BLaER1 (cell line): Measurements from ENCODE around the gene MPP7.

Source experiments
- H3K27ac ChIP-seq: shearing (Covaris generic); formaldehyde crosslinking; 2 replicates; pipeline ENCODE4 v1.8.1; 2022
- H3K27me3 ChIP-seq: shearing (Covaris generic); formaldehyde crosslinking; 2 replicates; pipeline ENCODE4 v1.8.1; 2022
- H3K36me3 ChIP-seq: shearing (Covaris generic); formaldehyde crosslinking; 2 replicates; pipeline ENCODE4 v1.8.1; 2022
- H3K4me1 ChIP-seq: shearing (Covaris generic); formaldehyde crosslinking; 2 replicates; pipeline ENCODE4 v1.8.1; 2022
- H3K4me2 ChIP-seq: shearing (Covaris generic); formaldehyde crosslinking; 2 replicates; pipeline ENCODE4 v1.8.1; 2022
- H3K4me3 ChIP-seq: shearing (Covaris generic); formaldehyde crosslinking; 2 replicates; pipeline ENCODE4 v1.8.1; 2022
- H3K9ac ChIP-seq: shearing (Covaris generic); formaldehyde crosslinking; 2 replicates; pipeline ENCODE4 v1.8.1; 2022
- H3K9me3 ChIP-seq: shearing (Covaris generic); formaldehyde crosslinking; 2 replicates; pipeline ENCODE4 v1.8.1; 2022
- H4K20me1 ChIP-seq: shearing (Covaris generic); formaldehyde crosslinking; 2 replicates; pipeline ENCODE4 v1.8.1; 2022
- Cebpa-rat ChIP-seq: shearing (Covaris generic); IDR thresholded peaks from 2 replicates; pipeline ENCODE4 v1.8.1; 2022

Gene MPP7

DNA sequence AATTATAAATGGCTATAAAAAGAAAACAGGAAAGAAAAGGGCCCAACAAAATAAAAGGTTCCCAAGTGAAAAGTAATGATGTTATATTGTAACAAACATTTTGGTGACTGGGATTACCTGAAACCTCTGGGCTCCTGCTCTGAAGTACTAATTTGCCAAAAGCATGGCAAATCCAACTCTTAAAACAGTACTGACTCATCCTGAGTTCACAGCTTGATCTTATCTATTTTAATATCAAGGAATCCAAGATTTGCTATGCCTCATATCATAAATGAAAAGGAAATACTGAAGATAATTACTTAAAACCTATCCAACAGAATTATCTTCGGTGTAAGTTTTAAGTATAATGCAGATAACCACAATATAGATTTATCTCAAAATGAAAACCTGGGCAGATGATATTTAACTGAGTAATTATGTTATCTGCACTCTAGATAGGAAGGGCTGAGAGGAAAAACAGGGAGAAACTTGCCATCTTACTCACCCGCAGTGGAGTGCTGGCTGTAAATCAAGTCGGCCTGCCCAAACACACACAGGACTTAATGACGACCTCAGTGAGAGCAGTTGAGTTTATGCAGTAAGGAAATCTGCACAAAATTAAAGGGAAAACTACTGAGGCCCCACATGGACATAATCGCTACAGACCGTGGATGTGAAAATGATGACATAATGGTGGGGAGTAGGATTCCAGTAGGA lies 48.4 kb downstream of the MPP7 start:
- H3K9me3 ChIP-seq, result no peaks in the 10 kb centered on the region
- no peaks in the 10 kb centered on the region for H4K20me1 ChIP-seq
- no peaks in the 10 kb centered on the region for H3K36me3 ChIP-seq
- H3K4me2 ChIP-seq, result no peak overlapping the region
- H3K27me3 ChIP-seq, result no peaks in the 10 kb centered on the region
- no peak overlapping the region for H3K4me3 ChIP-seq
- no peak overlapping the region for H3K27ac ChIP-seq
- H3K4me1 ChIP-seq, result no peaks in the 10 kb centered on the region
- no peak for TF ChIP-seq Cebpa-rat
- H3K9ac ChIP-seq, result no peak overlapping the region

DNA sequence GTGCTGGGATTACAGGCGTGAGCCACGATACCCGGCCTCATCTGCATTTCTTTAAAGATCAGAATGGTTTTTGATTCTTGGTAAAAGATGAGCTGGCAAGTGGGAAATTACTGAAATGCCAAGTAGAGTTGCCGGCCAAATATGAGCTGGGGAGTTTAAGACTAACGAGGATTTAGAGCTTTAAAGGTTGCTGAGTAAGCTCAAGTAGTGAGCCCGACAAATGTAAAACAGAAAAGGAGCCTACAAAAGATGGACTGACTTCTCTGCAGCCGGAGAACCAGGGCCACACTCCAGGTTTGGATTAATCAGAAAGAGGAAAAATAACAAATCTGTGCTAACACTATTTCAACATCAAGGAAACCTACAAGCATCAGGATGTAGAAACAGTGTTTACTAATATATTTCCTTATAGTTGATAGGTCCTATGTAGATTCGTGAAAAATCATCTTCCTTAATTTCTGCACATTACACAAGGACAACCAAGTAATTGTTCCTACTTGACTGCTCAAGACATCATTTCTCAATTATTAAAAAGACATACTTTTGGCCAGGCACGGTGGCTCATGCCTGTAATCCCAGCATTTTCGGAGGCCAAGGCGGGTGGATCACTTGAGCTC lies 49.6 kb downstream of the MPP7 start:
- H3K4me2 ChIP-seq, result no peak overlapping the region
- H4K20me1 ChIP-seq, result no peaks in the 10 kb centered on the region
- H3K4me1 ChIP-seq, result peaks cover 6% of the 10 kb centered on the region
- H3K36me3 ChIP-seq, result no peaks in the 10 kb centered on the region
- no peaks in the 10 kb centered on the region for H3K27me3 ChIP-seq
- H3K9ac ChIP-seq, result no peak overlapping the region
- H3K27ac ChIP-seq, result no peak overlapping the region
- H3K9me3 ChIP-seq, result no peaks in the 10 kb centered on the region
- no peak overlapping the region for H3K4me3 ChIP-seq
- no peak for TF ChIP-seq Cebpa-rat
